ENCODE measurements around the gene WDR64. TPM values are rescaled to one million over a fixed set of nuclear protein-coding genes. Genes with fewer than 3 reads are reported as not detected.
A peak's percentile ranks its signal among the peaks of the same experiment; 100 is the strongest.

WDR64 gene
- total and polyA plus RNA-seq, 4 experiments from 2014 or later = 0.16 TPM; not detected in 3

DNA sequence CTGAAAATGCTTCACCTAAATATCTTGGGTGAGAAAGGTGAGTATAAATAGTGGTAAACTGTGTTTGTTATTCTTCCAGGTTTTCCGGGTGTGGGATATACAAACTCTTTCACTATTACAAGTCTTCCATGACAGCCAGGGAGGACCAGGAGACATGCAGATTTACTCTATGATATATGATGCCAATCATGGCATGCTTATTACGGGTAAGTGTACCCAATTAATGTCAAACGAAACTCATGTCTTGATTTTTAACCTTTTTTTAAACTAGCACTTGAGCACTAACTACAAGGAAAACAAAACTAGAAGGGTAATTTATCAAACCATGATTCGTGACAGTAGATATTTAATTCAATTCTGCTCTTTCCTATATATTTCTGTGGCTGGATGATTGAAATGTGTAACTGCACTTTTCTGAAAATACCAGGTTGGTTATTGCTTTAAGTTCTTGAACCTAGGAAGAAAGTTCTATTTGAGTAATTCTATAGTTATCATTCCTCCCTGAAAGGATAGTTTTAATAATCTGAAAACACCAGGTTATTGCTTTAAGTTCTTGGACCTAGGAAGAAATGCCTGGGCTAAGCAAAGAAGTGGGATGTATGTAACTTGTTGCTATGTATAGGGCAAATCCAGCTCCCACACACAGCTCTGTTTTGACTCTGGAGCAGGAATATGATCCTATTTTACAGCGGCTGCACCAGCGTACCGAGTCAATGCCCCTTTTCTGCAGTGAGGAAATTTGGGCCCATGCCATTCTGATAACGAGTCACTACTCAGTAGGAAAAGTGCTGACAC, 86.4 kb downstream of the WDR64 start:
- Mint-ChIP-seq H3K4me1 (peaks cover 0 to 2% (median 0%) of the 10 kb centered on the region in 4 donors), H3K27me3 (peaks cover 0 to 7% of the 10 kb centered on the region in 2 donors), H3K4me3 (no peak overlapping the region), H3K36me3 (no peaks in the 10 kb centered on the region), H3K27ac (no peak overlapping the region), H3K9me3 (peaks cover 0 to 1% (median 0%) of the 10 kb centered on the region in 8 donors)
- Histone ChIP-seq H3K36me3 (ENCODE audit: insufficient read depth, low read length) (no peaks in the 10 kb centered on the region), H3K4me1 (ENCODE audit: insufficient read depth, low read length) (no peaks in the 10 kb centered on the region), H3K27ac (ENCODE audit: low read depth, low read length) (no peak overlapping the region), H3K27me3 (ENCODE audit: insufficient read depth, low read length) (no peaks in the 10 kb centered on the region), H3K9me3 (ENCODE audit: control insufficient read depth in 1 of 2, low read length in 2 of 2) (no peaks in the 10 kb centered on the region), H3K4me3 (ENCODE audit: low read length in 2 of 2) (no peak overlapping the region)
- intact Hi-C loops (cut with micrococcal nuclease) = no loop called here
- POLR2A ChIA-PET (ENCODE audit: partially characterized antibody) = no interaction called here
- CTCF ChIA-PET (ENCODE audit: partially characterized antibody) = no interaction called here
- no peak for DNase-seq

DNA sequence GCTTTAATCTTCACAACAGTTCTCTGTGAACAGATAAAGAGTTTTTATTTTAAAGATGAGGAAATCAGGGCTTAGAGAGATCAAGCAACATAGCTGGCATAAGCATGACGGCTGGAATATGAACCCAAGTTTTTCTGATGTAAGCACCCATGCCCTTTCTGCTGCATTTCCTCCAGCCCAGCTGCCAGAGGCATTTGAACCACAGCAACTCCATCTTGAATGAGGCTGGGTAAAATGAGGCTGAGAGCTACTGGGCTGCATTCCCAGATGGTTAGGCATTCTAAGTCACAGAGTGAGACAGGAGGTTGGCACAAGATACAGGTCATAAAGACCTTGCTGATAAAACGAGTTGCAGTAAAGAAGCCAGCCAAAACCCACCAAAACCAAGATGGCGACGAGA, 90.0 kb downstream of the WDR64 start:
- no peak for DNase-seq
- no peak overlapping the region for H3K27ac Mint-ChIP-seq
- Histone ChIP-seq H3K9me3 (ENCODE audit: control insufficient read depth in 1 of 2, low read length in 2 of 2) (no peaks in the 10 kb centered on the region), H3K27ac (ENCODE audit: low read depth, low read length) (no peak overlapping the region), H3K4me1 (ENCODE audit: insufficient read depth, low read length) (no peaks in the 10 kb centered on the region), H3K4me3 (ENCODE audit: low read length in 2 of 2) (no peak overlapping the region), H3K27me3 (ENCODE audit: insufficient read depth, low read length) (no peaks in the 10 kb centered on the region), H3K36me3 (ENCODE audit: insufficient read depth, low read length) (no peaks in the 10 kb centered on the region)
- no peaks in the 10 kb centered on the region for H3K9me3 Mint-ChIP-seq
- peaks cover 2 to 8% of the 10 kb centered on the region in 2 donors for H3K27me3 Mint-ChIP-seq
- H3K36me3 Mint-ChIP-seq = no peaks in the 10 kb centered on the region
- H3K4me1 Mint-ChIP-seq = peaks cover 0 to 2% (median 0%) of the 10 kb centered on the region in 4 donors
- intact Hi-C loops (cut with micrococcal nuclease) = no loop called here
- ChIA-PET POLR2A (ENCODE audit: partially characterized antibody) (no interaction called here), CTCF (ENCODE audit: partially characterized antibody) (interaction anchor here (0.6 kb wide), 1 partner anchor 15 kb away, joined by 3 read pairs; no protein-coding TSS in a partner anchor)
- H3K4me3 Mint-ChIP-seq = no peak overlapping the region

- Histone ChIP-seq H3K4me3 (ENCODE audit: low read length in 2 of 2) (no peak overlapping the region), H3K27me3 (ENCODE audit: insufficient read depth, low read length) (no peaks in the 10 kb centered on the region), H3K36me3 (ENCODE audit: insufficient read depth, low read length) (no peaks in the 10 kb centered on the region), H3K9me3 (ENCODE audit: control insufficient read depth in 1 of 2, low read length in 2 of 2) (no peaks in the 10 kb centered on the region), H3K4me1 (ENCODE audit: insufficient read depth, low read length) (no peaks in the 10 kb centered on the region), H3K27ac (ENCODE audit: low read depth, low read length) (no peak overlapping the region)
- Mint-ChIP-seq H3K4me3 (no peak overlapping the region), H3K4me1 (peaks cover 0 to 2% (median 0%) of the 10 kb centered on the region in 4 donors), H3K9me3 (no peaks in the 10 kb centered on the region), H3K36me3 (no peaks in the 10 kb centered on the region), H3K27ac (no peak overlapping the region), H3K27me3 (peaks cover 2 to 3% of the 10 kb centered on the region in 2 donors)
- DNase-seq = no peak
- POLR2A ChIA-PET (ENCODE audit: partially characterized antibody) = no interaction called here
- intact Hi-C loops (cut with micrococcal nuclease) = no loop called here
- CTCF ChIA-PET (ENCODE audit: partially characterized antibody) = no interaction called here
Measured at GRCh38 chr1:241744591-241744990, 92.5 kb downstream of the WDR64 start.

DNA sequence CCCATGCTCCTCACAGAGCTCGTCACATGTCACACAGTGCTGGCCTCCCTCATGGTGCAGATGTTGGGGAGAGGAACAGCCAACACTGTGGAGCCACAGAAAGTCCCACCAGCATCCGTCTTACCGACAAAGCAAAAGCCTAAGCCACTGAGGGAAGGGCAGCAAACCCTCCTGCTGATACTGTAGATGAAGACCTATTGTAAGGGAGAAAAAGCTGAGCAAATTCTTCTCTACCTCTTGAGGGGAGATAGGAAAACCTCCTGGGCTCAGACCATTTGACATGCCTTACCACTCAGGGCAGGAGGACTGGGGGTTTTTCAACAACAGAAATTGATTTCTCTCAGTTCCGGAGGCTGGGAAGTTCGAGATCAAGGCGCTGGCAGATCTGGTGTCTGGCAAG, 95.9 kb downstream of the WDR64 start:
- ChIA-PET CTCF (ENCODE audit: partially characterized antibody) (interaction anchor here (0.6 kb wide), 1 partner anchor 271 kb away, joined by 4 read pairs; no protein-coding TSS in a partner anchor), POLR2A (ENCODE audit: partially characterized antibody) (no interaction called here)
- no peaks in the 10 kb centered on the region for H3K9me3 Mint-ChIP-seq
- intact Hi-C loops (cut with micrococcal nuclease) = no loop called here
- no peaks in the 10 kb centered on the region for H3K36me3 Mint-ChIP-seq
- H3K4me1 Mint-ChIP-seq = peaks cover 0 to 2% (median 0%) of the 10 kb centered on the region in 4 donors
- H3K36me3 ChIP-seq (ENCODE audit: insufficient read depth, low read length) = no peaks in the 10 kb centered on the region
- peaks cover 2 to 3% of the 10 kb centered on the region in 2 donors for H3K27me3 Mint-ChIP-seq
- H3K4me3 Mint-ChIP-seq = no peak overlapping the region
- H3K9me3 ChIP-seq (ENCODE audit: control insufficient read depth in 1 of 2, low read length in 2 of 2) = no peaks in the 10 kb centered on the region
- H3K4me3 ChIP-seq (ENCODE audit: low read length in 2 of 2) = no peak overlapping the region
- no peaks in the 10 kb centered on the region for H3K4me1 ChIP-seq (ENCODE audit: insufficient read depth, low read length)
- no peak overlapping the region for H3K27ac ChIP-seq (ENCODE audit: low read depth, low read length)
- H3K27ac Mint-ChIP-seq = no peak overlapping the region
- DNase-seq = no peak
- H3K27me3 ChIP-seq (ENCODE audit: insufficient read depth, low read length) = no peaks in the 10 kb centered on the region

- ChIA-PET POLR2A (ENCODE audit: partially characterized antibody) (no interaction called here), CTCF (ENCODE audit: partially characterized antibody) (no interaction called here)
- DNase-seq = no peak
- Histone ChIP-seq H3K27ac (ENCODE audit: low read depth, low read length) (no peak overlapping the region), H3K9me3 (ENCODE audit: control insufficient read depth in 1 of 2, low read length in 2 of 2) (no peaks in the 10 kb centered on the region), H3K4me1 (ENCODE audit: insufficient read depth, low read length) (no peaks in the 10 kb centered on the region), H3K36me3 (ENCODE audit: insufficient read depth, low read length) (no peaks in the 10 kb centered on the region), H3K4me3 (ENCODE audit: low read length in 2 of 2) (no peak overlapping the region), H3K27me3 (ENCODE audit: insufficient read depth, low read length) (no peaks in the 10 kb centered on the region)
- Mint-ChIP-seq H3K4me3 (no peak overlapping the region), H3K9me3 (no peaks in the 10 kb centered on the region), H3K4me1 (no peaks in the 10 kb centered on the region), H3K27ac (peak overlapping the region in 1 of 7 donors; percentile 73), H3K36me3 (no peaks in the 10 kb centered on the region), H3K27me3 (peaks cover 2 to 3% of the 10 kb centered on the region in 2 donors)
- intact Hi-C loops (cut with micrococcal nuclease) = no loop called here
Measured at GRCh38 chr1:241749041-241749944, 97.2 kb downstream of the WDR64 start.

DNA sequence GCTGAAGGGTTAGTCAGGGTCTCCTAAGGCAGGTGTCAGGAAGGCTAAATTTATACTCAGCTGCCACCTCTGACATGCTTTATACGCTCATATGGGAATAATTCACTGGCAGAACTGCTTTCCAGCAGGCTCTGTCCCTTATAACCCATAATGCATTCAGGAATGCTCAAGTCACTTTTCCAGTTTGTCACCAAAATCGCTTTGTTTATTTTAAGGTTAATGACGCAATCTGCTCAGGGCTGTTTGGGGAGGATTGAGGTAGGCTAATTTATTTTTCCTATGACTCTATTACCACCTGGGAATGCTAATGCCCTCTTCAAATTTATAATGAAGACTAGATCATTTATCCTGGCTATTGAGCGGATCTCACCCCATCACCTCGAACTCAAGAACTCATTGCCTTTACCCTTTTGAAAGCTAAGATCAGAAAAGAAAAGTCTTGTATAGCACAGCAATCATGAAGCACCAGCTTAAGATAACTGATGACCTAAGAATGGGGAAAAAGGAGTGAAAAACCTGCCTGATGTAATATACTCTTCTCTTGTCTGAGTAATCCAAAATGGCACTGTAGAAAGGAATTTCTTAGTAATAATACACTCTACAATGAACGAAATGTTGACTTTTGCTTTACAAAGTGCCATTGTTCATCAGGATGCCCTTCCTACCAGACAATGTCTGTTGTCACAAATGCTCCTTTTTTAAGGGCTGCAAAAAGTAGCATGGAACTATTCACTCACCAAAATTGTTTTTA, 98.0 kb downstream of the WDR64 start:
- intact Hi-C loops (cut with micrococcal nuclease) = no loop called here

DNA sequence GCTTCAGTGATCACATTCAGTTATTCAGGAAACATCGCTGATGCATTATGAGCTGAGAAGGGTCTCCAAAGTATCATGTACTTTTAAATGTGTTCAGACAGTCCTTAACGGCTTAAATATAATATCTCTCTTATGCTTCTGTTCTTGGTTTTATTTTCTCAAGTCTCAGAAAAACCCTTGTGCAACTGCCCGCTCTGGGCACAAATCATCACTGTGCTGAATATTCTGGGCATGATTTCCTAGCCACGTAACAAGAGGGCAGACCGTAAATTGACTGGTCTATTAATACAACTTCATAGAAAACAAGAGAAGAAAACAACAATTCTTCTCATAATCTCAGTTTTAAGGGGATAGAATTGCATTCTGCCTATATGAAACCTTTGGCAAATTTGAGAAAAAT, 99.4 kb downstream of the WDR64 start:
- Mint-ChIP-seq H3K4me3 (no peak overlapping the region), H3K4me1 (no peaks in the 10 kb centered on the region), H3K36me3 (no peaks in the 10 kb centered on the region), H3K27ac (no peak overlapping the region), H3K9me3 (peaks cover 0 to 8% (median 1%) of the 10 kb centered on the region in 8 donors), H3K27me3 (peaks cover 1 to 2% of the 10 kb centered on the region in 2 donors)
- no peak overlapping the region for H3K4me3 ChIP-seq (ENCODE audit: low read length in 2 of 2)
- H3K36me3 ChIP-seq (ENCODE audit: insufficient read depth, low read length) = no peaks in the 10 kb centered on the region
- no peaks in the 10 kb centered on the region for H3K9me3 ChIP-seq (ENCODE audit: control insufficient read depth in 1 of 2, low read length in 2 of 2)
- H3K27ac ChIP-seq (ENCODE audit: low read depth, low read length) = no peak overlapping the region
- intact Hi-C loops (cut with micrococcal nuclease) = no loop called here
- no peak for DNase-seq
- H3K4me1 ChIP-seq (ENCODE audit: insufficient read depth, low read length) = no peaks in the 10 kb centered on the region
- CTCF ChIA-PET (ENCODE audit: partially characterized antibody) = no interaction called here
- H3K27me3 ChIP-seq (ENCODE audit: insufficient read depth, low read length) = no peaks in the 10 kb centered on the region
- POLR2A ChIA-PET (ENCODE audit: partially characterized antibody) = no interaction called here

More for the DNA sequence above, 98.0 kb downstream of the WDR64 start:
- H3K27ac Mint-ChIP-seq = no peak overlapping the region
- no peak overlapping the region for H3K4me3 ChIP-seq (ENCODE audit: low read length in 2 of 2)
- no peaks in the 10 kb centered on the region for H3K9me3 ChIP-seq (ENCODE audit: control insufficient read depth in 1 of 2, low read length in 2 of 2)
- no peak overlapping the region for H3K27ac ChIP-seq (ENCODE audit: low read depth, low read length)
- POLR2A ChIA-PET (ENCODE audit: partially characterized antibody) = no interaction called here
- H3K9me3 Mint-ChIP-seq = no peaks in the 10 kb centered on the region
- no peaks in the 10 kb centered on the region for H3K4me1 Mint-ChIP-seq
- no peak for DNase-seq
- CTCF ChIA-PET (ENCODE audit: partially characterized antibody) = no interaction called here
- H3K27me3 Mint-ChIP-seq = peaks cover 1 to 2% of the 10 kb centered on the region in 2 donors
- H3K36me3 ChIP-seq (ENCODE audit: insufficient read depth, low read length) = no peaks in the 10 kb centered on the region
- H3K4me1 ChIP-seq (ENCODE audit: insufficient read depth, low read length) = no peaks in the 10 kb centered on the region
- no peak overlapping the region for H3K4me3 Mint-ChIP-seq
- no peaks in the 10 kb centered on the region for H3K36me3 Mint-ChIP-seq
- no peaks in the 10 kb centered on the region for H3K27me3 ChIP-seq (ENCODE audit: insufficient read depth, low read length)

All from CD4-positive, alpha-beta memory T cell (primary cell).